GM18907 (cell line): Measurements from ENCODE around the gene REN.

Source experiments
- ATAC-seq: cut with Tn5 transposase; IDR thresholded peaks from one replicate; pipeline ENCODE4 v1.9.1; 2021; ENCODE audit warnings: mild to moderate bottlenecking, moderate library complexity; ENCODE audit not compliant: unreplicated experiment

Gene REN

GRCh38 chr1:204154568-204155255 is 11.4 kb downstream of the REN start:
- no peak for ATAC-seq

- no peak for ATAC-seq
These were observed 12.5 kb downstream of the REN start for GRCh38 chr1:204153667-204154066.

GRCh38 chr1:204152310-204153044 is 13.7 kb downstream of the REN start:
- ATAC-seq = no peak

- no peak for ATAC-seq
These were observed 14.4 kb downstream of the REN start, which contains the start of gene ETNK2 for GRCh38 chr1:204151552-204152309. Gene ETNK2 (minus strand): TSS chr1:204152044. CDS start chr1:204151852, 192 bp downstream.

- no peak for ATAC-seq
These were observed 15.2 kb downstream of the REN start for GRCh38 chr1:204150702-204151551.

GRCh38 chr1:204149635-204150565 is 16.2 kb downstream of the REN start:
- no peak for ATAC-seq

GRCh38 chr1:204149107-204149506 is 17.0 kb downstream of the REN start:
- ATAC-seq = no peak

- no peak for ATAC-seq
These were observed 18.4 kb downstream of the REN start for GRCh38 chr1:204147406-204148383.

GRCh38 chr1:204146965-204147364 is 19.2 kb downstream of the REN start:
- no peak for ATAC-seq

GRCh38 chr1:204146309-204146708 is 19.8 kb downstream of the REN start:
- ATAC-seq = no peak

- ATAC-seq = no peak
These were observed 21.1 kb downstream of the REN start for GRCh38 chr1:204145033-204145504.

GRCh38 chr1:204143276-204144041 is 22.7 kb downstream of the REN start:
- no peak for ATAC-seq

GRCh38 chr1:204142032-204142974 is 23.8 kb downstream of the REN start:
- ATAC-seq = no peak

GRCh38 chr1:204141131-204141530 is 25.0 kb downstream of the REN start:
- ATAC-seq = no peak

- no peak for ATAC-seq
These were observed 26.2 kb downstream of the REN start for GRCh38 chr1:204139952-204140351.

- no peak for ATAC-seq
These were observed 27.0 kb downstream of the REN start for GRCh38 chr1:204139088-204139487.
